ENCODE measurements around the gene CCDC68.

GRCh38 chr18:54958704-54959625, at the start of gene CCDC68:
- TF ChIP-seq CTCF (IDR thresholded peaks at IDR 0.05) (no peak), POLR2A (IDR thresholded peaks at IDR 0.05) (no peak)
